Stimulated activated CD8-positive, alpha-beta memory T cell treated with anti-CD3 and anti-CD28 coated beads, Interleukin-15, amount 100 ng/mL, for 48 hours (primary cell): ENCODE results near the gene CGNL1.

ENCODE experiments used
- DNase-seq, 2 donors: peaks; one replicate each; pipeline ENCODE4 v3.0.0-alpha.2; 2020; ENCODE audit warnings: low read depth in 2 of 2

Gene CGNL1

DNA sequence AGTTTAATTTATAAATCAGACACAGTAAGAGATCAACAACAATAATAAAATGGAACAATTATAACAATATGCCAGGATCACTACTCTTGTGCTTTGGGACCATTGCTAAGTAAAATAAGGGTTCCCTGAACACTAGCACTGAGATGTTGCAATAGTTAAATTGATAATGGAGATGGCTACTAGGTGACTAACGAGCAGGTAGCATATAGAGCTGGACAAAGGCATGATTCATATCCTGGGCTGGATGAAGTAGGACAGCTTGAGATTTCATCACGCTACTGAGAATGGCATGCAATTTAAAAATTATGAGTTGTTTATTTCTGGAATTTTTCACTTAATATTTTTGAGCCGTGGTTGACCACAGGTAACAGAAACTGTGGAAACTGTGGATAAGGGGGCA lies 194.7 kb downstream of the CGNL1 start:
- DNase-seq, result no peak

GRCh38 chr15:57571725-57572124 lies 195.4 kb downstream of the CGNL1 start:
- no peak for DNase-seq

GRCh38 chr15:57572468-57572867 lies 196.2 kb downstream of the CGNL1 start:
- DNase-seq, result no peak

GRCh38 chr15:57573151-57573550 lies 196.8 kb downstream of the CGNL1 start:
- no peak for DNase-seq

DNA sequence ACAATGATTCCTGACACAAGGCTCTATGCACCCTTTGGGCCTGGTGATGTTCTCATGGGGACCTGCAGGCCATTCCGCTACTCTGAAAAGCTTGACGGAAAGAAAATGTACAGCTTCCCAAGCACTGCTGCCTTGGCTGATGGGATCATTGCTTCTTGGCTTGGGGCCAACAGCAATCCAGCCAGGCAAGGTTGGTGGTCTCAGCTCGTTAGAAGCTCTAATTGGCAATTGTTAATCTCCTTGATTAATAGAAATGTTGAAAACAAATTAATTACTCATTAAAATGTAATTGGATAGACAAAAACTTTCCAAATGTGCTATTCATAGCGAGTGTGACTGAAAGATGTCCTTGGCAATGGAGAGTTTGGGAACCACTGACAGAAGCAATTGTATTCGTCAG lies 199.1 kb downstream of the CGNL1 start:
- DNase-seq, result no peak

GRCh38 chr15:57578288-57578900 lies 202.1 kb downstream of the CGNL1 start:
- no peak for DNase-seq

- DNase-seq, result no peak
Observed at GRCh38 chr15:57580428-57580827, 204.1 kb downstream of the CGNL1 start.

GRCh38 chr15:57580866-57581265 lies 204.6 kb downstream of the CGNL1 start:
- DNase-seq, result no peak

DNA sequence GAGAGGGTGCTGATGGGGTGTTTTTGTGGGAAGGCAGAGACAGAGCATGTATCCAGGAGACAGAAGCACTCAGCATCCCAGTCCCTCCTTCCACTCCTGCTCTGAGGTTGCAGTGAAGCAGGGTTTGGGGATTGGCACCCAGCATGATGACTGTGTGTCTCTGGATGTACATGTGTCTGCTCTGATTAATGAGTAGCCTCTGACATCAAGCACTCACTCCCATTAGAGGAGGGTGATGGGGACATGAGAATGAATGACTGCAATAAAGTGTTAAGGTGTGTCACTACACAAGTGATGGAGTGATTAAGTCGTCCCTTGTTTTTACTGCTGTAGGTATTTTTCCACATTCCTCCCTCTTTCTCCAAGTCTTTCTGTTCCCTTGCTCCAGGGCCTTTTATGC lies 205.8 kb downstream of the CGNL1 start:
- DNase-seq, result no peak

GRCh38 chr15:57583282-57583681 lies 207.0 kb downstream of the CGNL1 start:
- DNase-seq, result no peak

GRCh38 chr15:57583720-57584119 lies 207.4 kb downstream of the CGNL1 start:
- DNase-seq, result no peak

DNA sequence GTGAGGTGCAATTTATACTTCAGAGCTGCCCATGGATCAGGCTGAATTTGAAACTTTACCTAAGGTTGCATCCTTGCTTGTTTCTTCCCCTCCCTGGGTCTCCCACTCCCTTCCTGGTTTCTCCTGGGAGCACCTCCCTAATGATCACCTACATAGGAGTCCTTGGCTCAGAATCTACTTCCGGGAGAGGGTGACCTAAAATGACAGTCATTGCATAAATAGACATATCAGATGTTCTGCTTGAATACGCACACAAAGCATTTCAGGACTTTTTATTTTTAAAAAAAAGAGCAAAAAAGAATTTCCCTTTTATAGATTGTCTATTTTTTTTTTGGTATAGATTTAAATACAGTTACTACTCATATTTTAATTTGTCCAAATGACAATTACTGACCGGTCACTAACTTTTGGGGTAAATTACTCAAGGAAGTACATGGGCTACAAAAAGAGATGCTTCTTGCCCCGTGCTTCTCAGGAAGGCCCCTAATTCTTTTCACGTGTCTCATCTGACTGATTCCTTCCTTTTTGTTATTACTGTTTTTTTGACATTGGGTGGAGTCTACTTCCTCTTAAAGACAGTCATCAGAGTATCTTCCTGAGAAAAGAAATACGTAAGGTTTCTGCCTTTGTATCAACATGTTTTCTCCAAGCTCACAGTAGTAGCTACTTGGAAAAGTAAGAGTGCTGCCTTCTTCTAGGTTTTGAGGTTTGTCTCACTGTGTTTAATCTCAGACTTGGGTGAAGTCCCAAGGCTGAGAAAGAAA lies 210.5 kb downstream of the CGNL1 start:
- DNase-seq, result no peak

DNA sequence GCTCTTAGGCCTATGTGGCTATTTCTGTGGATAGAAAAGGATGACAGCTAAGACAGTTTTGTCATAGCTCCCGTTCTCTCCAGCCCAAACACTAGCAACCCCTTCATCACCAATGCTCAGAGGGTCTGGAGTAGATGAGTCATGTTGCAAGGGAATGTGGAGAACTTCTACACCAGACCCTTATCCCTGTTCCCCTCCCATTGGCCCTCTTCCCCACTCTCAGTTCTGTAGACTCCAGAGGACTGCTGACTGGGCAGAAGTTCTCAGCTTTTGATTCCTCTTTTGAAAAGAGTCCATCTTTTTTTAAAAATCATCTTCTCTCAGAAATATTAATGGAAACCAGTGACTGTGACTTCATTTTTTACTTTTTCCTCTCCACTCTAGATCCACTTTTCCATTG lies 213.0 kb downstream of the CGNL1 start:
- no peak for DNase-seq

DNA sequence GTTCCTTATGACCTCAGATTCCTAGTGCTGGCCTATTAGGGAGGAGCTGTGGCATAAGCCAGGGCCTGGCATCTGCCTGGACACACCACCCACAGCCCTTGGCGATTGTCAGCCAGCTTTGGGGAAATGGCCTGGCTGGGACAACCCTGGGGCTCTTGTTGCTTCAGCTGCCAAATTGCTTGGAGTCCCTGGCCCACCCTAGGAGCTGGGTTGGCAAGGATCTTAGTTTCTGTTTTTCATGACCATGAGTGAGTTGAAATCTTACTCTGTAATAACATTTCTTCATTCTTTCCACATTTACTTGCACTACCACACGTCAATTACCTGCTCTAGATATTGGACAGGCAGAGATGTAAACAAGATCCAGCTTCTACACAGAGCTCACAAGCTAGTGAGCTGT lies 213.4 kb downstream of the CGNL1 start:
- DNase-seq, result no peak

- DNase-seq, result peak in 1 of 2 donors; percentile 9
Observed at GRCh38 chr15:57591237-57591821, 215.0 kb downstream of the CGNL1 start.

- peak; percentile 13 to 29 for DNase-seq
Observed at GRCh38 chr15:57591822-57592367, 215.6 kb downstream of the CGNL1 start, which contains the start of gene MYZAP. Gene MYZAP (plus strand): TSS chr15:57591904. CDS start chr15:57592035, 131 bp downstream.

GRCh38 chr15:57592426-57592825 lies 216.1 kb downstream of the CGNL1 start:
- no peak for DNase-seq

DNA sequence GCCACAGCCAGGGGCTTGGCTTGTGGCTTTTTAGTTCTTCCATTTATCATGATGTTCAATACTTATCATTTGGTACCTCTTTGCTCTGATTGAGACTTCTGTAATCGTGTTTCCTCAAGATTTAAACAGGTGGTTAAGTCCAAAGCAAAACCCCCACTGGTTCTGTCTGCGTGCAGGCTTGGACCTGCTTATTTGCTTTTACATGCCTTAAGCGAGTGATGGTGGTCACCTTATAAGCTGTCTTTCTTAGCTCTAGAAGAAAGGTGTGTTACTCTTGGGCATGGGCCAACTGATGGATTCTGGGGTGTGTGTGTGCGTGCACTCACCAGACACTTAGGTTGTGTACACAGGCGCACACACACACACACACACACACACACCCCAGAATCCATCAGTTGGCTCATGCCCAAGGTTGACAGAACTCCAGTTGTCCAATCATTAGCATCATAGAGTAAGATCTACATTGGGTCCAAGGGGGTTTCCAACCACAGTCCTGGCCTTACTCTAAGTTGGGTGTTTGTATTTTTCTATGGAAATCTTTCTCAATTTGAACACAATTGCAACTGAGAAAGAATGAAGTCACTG lies 216.6 kb downstream of the CGNL1 start:
- DNase-seq, result no peak

DNA sequence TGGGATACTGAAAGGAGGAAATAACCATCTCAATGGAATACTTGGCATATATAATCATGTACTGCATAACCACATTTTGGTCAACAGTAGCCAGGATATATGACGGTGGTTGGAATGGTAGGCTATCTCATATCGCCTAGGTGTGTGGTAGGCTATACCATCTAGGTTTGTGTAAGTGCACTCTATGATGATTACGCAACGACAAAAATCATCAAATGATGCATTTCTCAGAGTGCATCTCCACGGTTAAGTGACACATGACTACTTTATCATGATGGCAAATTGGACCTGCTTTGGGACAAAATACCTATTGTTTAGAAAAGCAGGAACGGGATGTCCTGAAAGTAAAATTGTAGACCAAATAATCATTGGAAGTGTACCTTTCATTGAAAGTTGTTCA lies 218.2 kb downstream of the CGNL1 start:
- DNase-seq, result no peak

DNA sequence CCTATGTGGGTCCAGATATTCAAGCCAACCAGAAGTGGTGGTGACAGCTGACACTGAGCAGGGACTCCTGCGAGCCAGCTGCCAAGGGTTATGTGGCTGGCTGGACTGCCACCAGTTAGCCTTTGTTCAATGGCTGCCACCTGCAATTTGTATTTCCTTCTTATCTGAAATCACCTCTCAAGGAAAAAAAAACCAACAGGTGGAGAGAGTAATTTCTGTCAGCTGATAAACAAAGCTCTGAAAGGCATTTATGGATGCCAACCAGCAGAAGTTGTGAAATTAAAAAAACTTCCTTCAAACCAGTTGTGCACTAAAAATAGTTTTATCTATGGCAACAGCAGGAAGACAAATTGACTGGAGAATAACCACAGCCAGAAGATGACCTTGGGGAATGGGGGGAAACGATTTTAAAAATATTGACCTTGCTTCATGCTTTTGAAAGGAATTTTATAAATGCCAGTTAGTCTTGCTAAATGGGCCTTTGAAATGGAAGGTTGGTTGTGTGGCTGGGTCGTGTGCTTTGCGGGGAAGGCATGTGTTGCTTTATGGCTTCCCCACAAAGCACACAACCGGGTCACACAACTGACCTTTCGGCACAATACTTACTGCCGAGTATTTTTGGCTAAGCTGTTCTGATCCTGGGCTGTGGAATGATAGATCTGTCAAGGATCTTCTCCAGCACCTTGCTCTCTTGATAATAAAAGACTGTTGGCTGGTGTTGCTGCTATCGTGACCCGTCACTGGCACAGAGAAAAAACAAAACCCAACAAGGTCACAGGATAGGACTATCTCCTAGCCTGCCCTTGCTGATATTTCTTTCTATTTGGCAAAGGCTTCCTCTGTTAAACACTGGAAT lies 218.9 kb downstream of the CGNL1 start:
- no peak for DNase-seq

GRCh38 chr15:57596301-57596855 lies 220.1 kb downstream of the CGNL1 start:
- DNase-seq, result no peak
